Measurements from ENCODE around the gene RELT.

The RELT gene

DNA sequence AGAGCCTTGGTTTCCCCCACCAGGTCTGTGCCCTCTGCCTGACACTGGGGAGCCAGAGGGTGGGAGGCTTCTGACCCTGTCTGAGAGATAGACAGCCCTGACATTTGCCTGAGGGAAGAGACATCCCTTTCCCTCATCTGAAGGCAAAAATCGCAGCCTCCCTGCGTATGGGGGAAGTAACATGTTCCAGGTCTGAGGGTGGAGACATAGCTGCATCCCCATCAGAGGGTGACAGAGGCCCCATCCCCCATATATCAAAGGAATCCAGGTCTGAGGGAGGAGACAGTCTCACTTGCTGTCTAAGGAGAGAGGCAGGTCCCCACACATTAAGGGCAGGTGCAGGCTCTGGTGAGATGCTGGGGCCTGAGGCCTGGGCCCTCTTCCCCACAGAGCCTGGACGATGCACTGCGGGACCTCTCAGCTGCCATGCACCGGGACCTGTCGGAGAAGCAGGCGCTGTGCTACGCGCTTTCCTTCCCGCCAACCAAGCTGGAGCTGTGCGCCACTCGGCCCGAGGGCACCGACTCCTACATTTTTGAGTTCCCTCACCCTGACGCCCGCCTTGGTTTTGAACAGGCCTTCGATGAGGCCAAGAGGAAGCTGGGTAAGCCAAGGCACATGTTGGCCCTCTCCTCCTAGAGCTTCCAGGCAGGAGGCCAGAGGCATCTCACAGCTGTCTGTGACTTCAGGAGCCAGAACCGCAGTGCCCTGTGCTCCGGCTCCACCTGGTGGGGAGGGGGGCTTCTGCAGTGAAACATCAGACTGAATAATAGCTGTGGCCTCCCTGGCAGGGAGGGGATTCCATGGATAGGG lies 16.1 kb upstream of the RELT start:
- peak overlapping the region; percentile 83 for H3K27ac ChIP-seq
- peaks cover 18% of the 10 kb centered on the region for H3K4me1 ChIP-seq
- H3K9ac ChIP-seq, result no peak overlapping the region
- TF ChIP-seq, protein P1, sequence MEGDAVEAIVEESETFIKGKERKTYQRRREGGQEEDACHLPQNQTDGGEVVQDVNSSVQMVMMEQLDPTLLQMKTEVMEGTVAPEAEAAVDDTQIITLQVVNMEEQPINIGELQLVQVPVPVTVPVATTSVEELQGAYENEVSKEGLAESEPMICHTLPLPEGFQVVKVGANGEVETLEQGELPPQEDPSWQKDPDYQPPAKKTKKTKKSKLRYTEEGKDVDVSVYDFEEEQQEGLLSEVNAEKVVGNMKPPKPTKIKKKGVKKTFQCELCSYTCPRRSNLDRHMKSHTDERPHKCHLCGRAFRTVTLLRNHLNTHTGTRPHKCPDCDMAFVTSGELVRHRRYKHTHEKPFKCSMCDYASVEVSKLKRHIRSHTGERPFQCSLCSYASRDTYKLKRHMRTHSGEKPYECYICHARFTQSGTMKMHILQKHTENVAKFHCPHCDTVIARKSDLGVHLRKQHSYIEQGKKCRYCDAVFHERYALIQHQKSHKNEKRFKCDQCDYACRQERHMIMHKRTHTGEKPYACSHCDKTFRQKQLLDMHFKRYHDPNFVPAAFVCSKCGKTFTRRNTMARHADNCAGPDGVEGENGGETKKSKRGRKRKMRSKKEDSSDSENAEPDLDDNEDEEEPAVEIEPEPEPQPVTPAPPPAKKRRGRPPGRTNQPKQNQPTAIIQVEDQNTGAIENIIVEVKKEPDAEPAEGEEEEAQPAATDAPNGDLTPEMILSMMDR (IDR thresholded peaks at IDR 0.05), result no peak
- H3K4me3 ChIP-seq (ENCODE audit: low read depth, low read length), result no peak overlapping the region
- H3K4me2 ChIP-seq (ENCODE audit: low read length), result no peak overlapping the region
- H2AFZ ChIP-seq, result peak overlapping the region; percentile 53
- H3K36me3 ChIP-seq (ENCODE audit: control insufficient read depth, insufficient read depth, low read length), result no peaks in the 10 kb centered on the region
- H3K79me2 ChIP-seq, result no peaks in the 10 kb centered on the region
- H3K27me3 ChIP-seq (ENCODE audit: control insufficient read depth, insufficient read depth, low read length), result no peaks in the 10 kb centered on the region
- H3K9me3 ChIP-seq (ENCODE audit: control insufficient read depth, low read length), result no peaks in the 10 kb centered on the region

GRCh38 chr11:73360743-73361369 lies 15.3 kb upstream of the RELT start:
- no peak overlapping the region for H3K9ac ChIP-seq
- no peak overlapping the region for H3K4me3 ChIP-seq (ENCODE audit: low read depth, low read length)

GRCh38 chr11:73361953-73362776 lies 14.0 kb upstream of the RELT start:
- H3K36me3 ChIP-seq (ENCODE audit: control insufficient read depth, insufficient read depth, low read length), result no peaks in the 10 kb centered on the region
- H3K9me3 ChIP-seq (ENCODE audit: control insufficient read depth, low read length), result no peaks in the 10 kb centered on the region
- H3K27ac ChIP-seq, result no peak overlapping the region
- H2AFZ ChIP-seq, result peak overlapping the region; percentile 42
- no peaks in the 10 kb centered on the region for H3K79me2 ChIP-seq
- no peak overlapping the region for H3K9ac ChIP-seq
- H3K4me1 ChIP-seq, result peaks cover 17% of the 10 kb centered on the region
- TF ChIP-seq, protein P1 (IDR thresholded peaks at IDR 0.05), result no peak
- no peak overlapping the region for H3K4me2 ChIP-seq (ENCODE audit: low read length)
- no peak overlapping the region for H3K4me3 ChIP-seq (ENCODE audit: low read depth, low read length)
- H3K27me3 ChIP-seq (ENCODE audit: control insufficient read depth, insufficient read depth, low read length), result no peaks in the 10 kb centered on the region

More at GRCh38 chr11:73360743-73361369, 15.3 kb upstream of the RELT start:
- Histone ChIP-seq H3K27me3 (ENCODE audit: control insufficient read depth, insufficient read depth, low read length) (no peaks in the 10 kb centered on the region), H2AFZ (no peak overlapping the region), H3K9me3 (ENCODE audit: control insufficient read depth, low read length) (no peaks in the 10 kb centered on the region), H3K27ac (no peak overlapping the region), H3K36me3 (ENCODE audit: control insufficient read depth, insufficient read depth, low read length) (no peaks in the 10 kb centered on the region), H3K4me1 (peaks cover 18% of the 10 kb centered on the region), H3K79me2 (no peaks in the 10 kb centered on the region), H3K4me2 (ENCODE audit: low read length) (no peak overlapping the region)
- TF ChIP-seq, protein P1 (IDR thresholded peaks at IDR 0.05), result no peak

DNA sequence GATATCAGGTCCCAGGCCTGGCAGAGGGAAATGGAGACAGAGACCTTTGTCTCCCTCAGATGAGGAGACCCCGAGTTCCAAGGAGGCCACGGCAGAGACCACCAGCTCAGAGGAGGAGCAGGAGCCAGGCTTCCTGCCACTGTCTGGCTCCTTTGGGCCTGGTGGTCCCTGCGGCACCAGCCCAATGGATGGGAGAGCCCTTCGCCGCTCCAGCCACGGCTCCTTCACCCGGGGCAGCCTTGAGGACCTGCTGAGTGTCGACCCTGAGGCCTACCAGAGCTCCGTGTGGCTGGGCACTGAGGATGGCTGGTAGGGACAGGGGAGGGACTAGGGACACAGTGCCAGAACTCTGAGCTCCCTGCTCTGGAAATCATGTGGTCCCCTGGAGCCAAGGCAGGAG lies 13.1 kb upstream of the RELT start:
- H3K9me3 ChIP-seq (ENCODE audit: control insufficient read depth, low read length), result no peaks in the 10 kb centered on the region
- no peak overlapping the region for H3K9ac ChIP-seq
- H3K4me2 ChIP-seq (ENCODE audit: low read length), result no peak overlapping the region
- H3K36me3 ChIP-seq (ENCODE audit: control insufficient read depth, insufficient read depth, low read length), result no peaks in the 10 kb centered on the region
- H2AFZ ChIP-seq, result no peak overlapping the region
- H3K4me1 ChIP-seq, result peaks cover 8% of the 10 kb centered on the region
- H3K4me3 ChIP-seq (ENCODE audit: low read depth, low read length), result no peak overlapping the region
- TF ChIP-seq, protein P1 (IDR thresholded peaks at IDR 0.05), result no peak
- H3K27ac ChIP-seq, result no peak overlapping the region
- H3K27me3 ChIP-seq (ENCODE audit: control insufficient read depth, insufficient read depth, low read length), result no peaks in the 10 kb centered on the region
- H3K79me2 ChIP-seq, result no peaks in the 10 kb centered on the region

All from parathyroid adenoma (tissue), 2 donors.